Activated CD4-positive, alpha-beta T cell treated with anti-CD3 and anti-CD28 coated beads for 1 hour (primary cell): ENCODE results near the gene PRKAB1.

Experiments
- DNase-seq: peaks from one replicate; pipeline ENCODE4 v3.0.0-alpha.2; 2020

PRKAB1 gene

GRCh38 chr12:119714614-119715267 lies 46.8 kb downstream of the PRKAB1 start:
- DNase-seq: no peak

- DNase-seq: no peak
Observed at GRCh38 chr12:119715268-119715620, 47.3 kb downstream of the PRKAB1 start.

- DNase-seq: no peak
Observed at GRCh38 chr12:119718141-119718540, 50.2 kb downstream of the PRKAB1 start.

GRCh38 chr12:119720349-119720748 lies 52.4 kb downstream of the PRKAB1 start:
- DNase-seq: no peak

- DNase-seq: no peak
Observed at GRCh38 chr12:119721306-119721705, 53.4 kb downstream of the PRKAB1 start.

- no peak for DNase-seq
Observed at GRCh38 chr12:119725523-119725922, 57.6 kb downstream of the PRKAB1 start.

- no peak for DNase-seq
Observed at GRCh38 chr12:119727600-119728443, 59.9 kb downstream of the PRKAB1 start.

- no peak for DNase-seq
Observed at GRCh38 chr12:119728444-119728745, 60.5 kb downstream of the PRKAB1 start.

GRCh38 chr12:119729871-119730270 lies 61.9 kb downstream of the PRKAB1 start:
- no peak for DNase-seq

- no peak for DNase-seq
Observed at GRCh38 chr12:119730381-119730780, 62.4 kb downstream of the PRKAB1 start.
